HCT116 (cell line): ENCODE data around the gene FNDC3B.

Experiments used
- CTCF ChIP-seq, 3 experiments: fragments of 200-600 bp in 1 of 3; sonication (generic) in 1 of 3; IDR thresholded peaks in 2 of 3; conservative IDR thresholded peaks in 1 of 3; 2 replicates each; pipeline ENCODE4 v1.5.1; 2012 to 2017; ENCODE audit warnings: low read depth in 2 of 3, low read length in 2 of 3, antibody characterized with exemption in 1 of 3, borderline replicate concordance in 1 of 3, control low read depth in 1 of 3, mild to moderate bottlenecking in 1 of 3, mixed read lengths in 1 of 3, mixed run types in 1 of 3, moderate library complexity in 1 of 3; ENCODE audit not compliant: insufficient read depth in 1 of 3
- EZH2 ChIP-seq: fragments of 200-600 bp; sonication (generic); IDR thresholded peaks from 2 replicates; pipeline ENCODE4 v1.6.1; 2017; ENCODE audit warnings: antibody characterized with exemption, mixed run types
- POLR2A ChIP-seq: IDR thresholded peaks from 2 replicates; pipeline ENCODE4 v1.7.0; 2011; ENCODE audit warnings: borderline replicate concordance; ENCODE audit not compliant: insufficient read depth, insufficient read length; ENCODE audit errors: extremely low read depth
- RAD21 ChIP-seq: IDR thresholded peaks from 2 replicates; pipeline ENCODE4 v1.6.1; 2012; ENCODE audit warnings: low read depth, mild to moderate bottlenecking
- SIN3A ChIP-seq: IDR thresholded peaks from 2 replicates; pipeline ENCODE4 v1.6.1; 2012; ENCODE audit warnings: low read depth
- SP1 ChIP-seq: IDR thresholded peaks from 2 replicates; pipeline ENCODE4 v1.6.1; 2012; ENCODE audit warnings: low read depth
- TCF7L2 ChIP-seq: IDR thresholded peaks from 2 replicates; pipeline ENCODE4 v1.7.0; 2011; ENCODE audit warnings: borderline replicate concordance, inconsistent platforms; ENCODE audit not compliant: insufficient read depth, insufficient read length; ENCODE audit errors: extremely low read depth
- ZBTB33 ChIP-seq: IDR thresholded peaks from 2 replicates; pipeline ENCODE4 v1.6.1; 2011; ENCODE audit warnings: mild to moderate bottlenecking, low read length, moderate library complexity; ENCODE audit not compliant: insufficient replicate concordance; ENCODE audit errors: extremely low read depth
- ZFX ChIP-seq: fragments of 450-650 bp; IDR thresholded peaks from 2 replicates; pipeline ENCODE4 v1.6.1; 2017
- ZNF274 ChIP-seq: fragments of 200-500 bp; sonication (Bioruptor generic); IDR thresholded peaks from 2 replicates; pipeline ENCODE4 v1.6.1; 2014; ENCODE audit warnings: mild to moderate bottlenecking, low read depth, low read length, inconsistent platforms

- TF ChIP-seq ZBTB33 (no peak), EZH2 (no peak), SP1 (no peak), ZFX (no peak), RAD21 (no peak), CTCF (IDR thresholded peaks at IDR 0.05 in 2 of 3, conservative IDR thresholded peaks at IDR 0.05 in 1 of 3; ENCODE audit: borderline replicate concordance in 1 of 3, insufficient read depth in 1 of 3, low read depth in 2 of 3, low read length in 2 of 3) (no peak), POLR2A (no peak), ZNF274 (no peak), SIN3A (no peak), TCF7L2 (no peak)
These were observed 252.3 kb downstream of the FNDC3B start for GRCh38 chr3:172291650-172292049.
